NB4 (cell line): ENCODE results near the gene ING2.
"Not testable (repeated sequence)": the region's sequence is repeated elsewhere in the genome, so short reads cannot be mapped to it uniquely, and the experiment has no call there.

ENCODE experiments used
- DNase-seq: peaks from one replicate; pipeline ENCODE4 v3.0.0; 2010; ENCODE audit warnings: low read depth
- H3K4me3 ChIP-seq: one replicate; pipeline ENCODE4 v1.5.1; 2011; ENCODE audit warnings: mild to moderate bottlenecking, low read depth, low read length, moderate library complexity
- MYC ChIP-seq: IDR thresholded peaks from 2 replicates; pipeline ENCODE4 v1.6.1; 2011; ENCODE audit warnings: low read depth, low read length
- POLR2A ChIP-seq: IDR thresholded peaks from 2 replicates; pipeline ENCODE4 v1.6.1; 2011; ENCODE audit warnings: mild to moderate bottlenecking; ENCODE audit not compliant: insufficient read length; ENCODE audit errors: extremely low read depth
- TF ChIP-seq, protein P1 (sequence below): IDR thresholded peaks from 2 replicates; pipeline ENCODE4 v1.6.1; 2011; ENCODE audit warnings: low read depth, low read length
- TF ChIP-seq, protein P2 (sequence below): IDR thresholded peaks from one replicate; pipeline ENCODE4 v1.5.1; 2012; ENCODE audit warnings: low read depth, low read length

Gene ING2

DNA sequence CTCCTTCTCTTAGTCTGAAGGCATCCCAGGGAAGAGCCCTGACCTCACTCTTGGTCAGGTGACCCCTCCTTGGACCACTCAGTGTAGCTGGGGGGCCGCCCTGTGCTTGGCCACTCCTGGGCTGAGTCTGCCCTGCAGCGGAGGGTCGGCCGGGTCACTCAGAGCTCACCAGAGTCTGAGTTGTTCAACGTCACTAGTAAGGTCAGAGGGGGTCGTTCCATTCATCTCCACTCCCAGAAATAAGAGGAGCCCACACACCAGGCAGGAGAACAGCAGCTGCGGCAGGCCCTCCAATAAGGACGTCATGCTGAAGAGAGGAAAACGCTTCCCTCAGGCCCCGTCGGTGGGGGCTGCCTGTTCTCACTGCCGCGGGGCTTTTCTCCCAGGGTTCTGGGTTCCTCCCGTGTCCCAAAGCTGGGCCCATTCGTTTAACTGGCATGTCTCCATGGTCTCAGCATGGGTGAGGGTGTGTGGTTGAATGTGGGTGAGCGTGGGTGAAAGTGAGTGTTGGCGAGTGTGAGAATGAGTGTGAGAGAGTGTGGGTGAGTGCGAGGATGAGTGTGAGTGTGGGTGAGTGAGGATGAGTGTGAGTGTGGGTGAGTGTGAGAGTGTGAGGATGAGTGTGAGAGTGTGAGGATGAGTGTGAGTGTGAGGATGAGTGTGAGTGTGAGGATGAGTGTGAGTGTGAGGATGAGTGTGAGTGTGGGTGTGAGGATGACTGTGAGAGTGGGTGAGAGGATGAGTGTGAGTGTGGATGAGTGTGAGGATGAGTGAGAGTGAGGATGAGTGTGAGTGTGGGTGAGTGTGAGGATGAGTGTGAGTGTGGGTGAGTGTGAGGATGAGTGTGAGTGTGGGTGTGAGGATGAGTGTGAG is 47.7 kb downstream of the ING2 start:
- TF ChIP-seq POLR2A (no peak), MYC (no peak)
- TF ChIP-seq, protein P1, sequence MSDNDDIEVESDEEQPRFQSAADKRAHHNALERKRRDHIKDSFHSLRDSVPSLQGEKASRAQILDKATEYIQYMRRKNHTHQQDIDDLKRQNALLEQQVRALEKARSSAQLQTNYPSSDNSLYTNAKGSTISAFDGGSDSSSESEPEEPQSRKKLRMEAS = no peak
- H3K4me3 ChIP-seq = no peak overlapping the region

DNA sequence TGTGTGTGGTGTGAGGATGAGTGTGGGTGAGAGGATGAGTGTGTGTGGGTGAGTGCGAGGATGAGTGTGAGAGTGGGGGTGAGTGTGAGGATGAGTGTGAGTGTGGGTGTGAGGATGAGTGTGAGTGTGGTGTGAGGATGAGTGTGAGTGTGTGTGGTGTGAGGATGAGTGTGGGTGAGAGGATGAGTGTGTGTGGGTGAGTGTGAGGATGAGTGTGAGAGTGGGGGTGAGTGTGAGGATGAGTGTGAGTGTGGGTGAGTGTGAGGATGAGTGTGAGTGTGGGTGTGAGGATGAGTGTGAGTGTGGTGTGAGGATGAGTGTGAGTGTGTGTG is 48.3 kb downstream of the ING2 start:
- H3K4me3 ChIP-seq, DNase-seq: not testable (repeated sequence)

More for the DNA sequence above, 47.7 kb downstream of the ING2 start:
- DNase-seq = no peak

DNA sequence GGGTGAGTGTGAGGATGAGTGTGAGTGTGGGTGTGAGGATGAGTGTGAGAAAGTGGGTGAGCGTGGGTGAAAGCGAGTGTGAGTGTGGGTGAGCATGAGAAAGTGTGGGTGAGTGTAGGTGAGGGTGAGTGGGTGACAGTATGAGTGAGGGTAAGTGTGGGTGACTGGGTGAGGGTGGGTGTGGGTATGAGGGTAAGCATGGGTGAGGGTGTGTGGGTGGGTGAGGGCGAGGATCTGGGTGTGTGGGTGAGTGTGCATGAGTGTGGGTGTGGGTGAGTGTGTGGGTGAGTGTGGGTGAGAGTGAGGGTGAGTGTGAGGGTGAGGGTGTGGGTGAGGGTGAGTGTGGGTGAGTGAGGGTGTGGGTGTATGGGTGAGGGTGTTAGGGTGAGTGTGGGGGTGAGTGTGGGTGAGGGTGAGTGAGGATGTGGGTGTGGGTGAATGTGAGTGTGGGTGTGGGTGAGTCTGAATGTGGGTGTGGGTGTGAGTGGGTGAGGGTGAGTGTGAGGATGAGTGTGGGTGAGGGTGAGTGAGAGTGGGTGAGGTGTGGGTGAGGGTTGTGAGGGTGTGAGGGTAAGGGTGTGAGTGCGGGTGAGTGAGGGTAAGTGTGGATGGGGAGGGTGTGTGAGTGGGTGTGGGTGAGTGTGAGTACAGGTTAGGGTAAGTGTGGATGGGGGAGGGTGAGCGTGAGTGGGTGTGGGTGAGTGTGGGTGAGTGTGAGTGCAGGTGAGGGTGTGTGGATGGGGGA is 48.9 kb downstream of the ING2 start:
- no peak overlapping the region for H3K4me3 ChIP-seq
- TF ChIP-seq, protein P2, sequence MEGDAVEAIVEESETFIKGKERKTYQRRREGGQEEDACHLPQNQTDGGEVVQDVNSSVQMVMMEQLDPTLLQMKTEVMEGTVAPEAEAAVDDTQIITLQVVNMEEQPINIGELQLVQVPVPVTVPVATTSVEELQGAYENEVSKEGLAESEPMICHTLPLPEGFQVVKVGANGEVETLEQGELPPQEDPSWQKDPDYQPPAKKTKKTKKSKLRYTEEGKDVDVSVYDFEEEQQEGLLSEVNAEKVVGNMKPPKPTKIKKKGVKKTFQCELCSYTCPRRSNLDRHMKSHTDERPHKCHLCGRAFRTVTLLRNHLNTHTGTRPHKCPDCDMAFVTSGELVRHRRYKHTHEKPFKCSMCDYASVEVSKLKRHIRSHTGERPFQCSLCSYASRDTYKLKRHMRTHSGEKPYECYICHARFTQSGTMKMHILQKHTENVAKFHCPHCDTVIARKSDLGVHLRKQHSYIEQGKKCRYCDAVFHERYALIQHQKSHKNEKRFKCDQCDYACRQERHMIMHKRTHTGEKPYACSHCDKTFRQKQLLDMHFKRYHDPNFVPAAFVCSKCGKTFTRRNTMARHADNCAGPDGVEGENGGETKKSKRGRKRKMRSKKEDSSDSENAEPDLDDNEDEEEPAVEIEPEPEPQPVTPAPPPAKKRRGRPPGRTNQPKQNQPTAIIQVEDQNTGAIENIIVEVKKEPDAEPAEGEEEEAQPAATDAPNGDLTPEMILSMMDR = no peak
- TF ChIP-seq MYC = no peak
- TF ChIP-seq POLR2A = no peak
- TF ChIP-seq, protein P1 = no peak
- DNase-seq = no peak

DNA sequence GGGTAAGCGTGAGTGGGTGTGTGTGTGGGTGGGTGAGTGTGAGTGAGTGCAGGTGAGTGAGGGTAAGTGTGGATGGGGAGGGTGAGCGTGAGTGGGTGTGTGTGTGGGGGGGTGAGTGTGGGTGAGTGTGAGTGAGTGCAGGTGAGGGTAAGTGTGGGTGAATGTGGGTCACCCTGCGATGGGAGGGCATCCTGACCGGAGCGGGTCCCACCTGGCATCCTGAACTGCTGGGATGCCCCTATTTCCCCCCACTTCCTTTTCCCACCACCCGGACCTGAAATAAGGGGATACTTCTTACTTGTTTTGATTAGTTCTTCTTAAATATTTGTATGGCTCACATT is 49.5 kb downstream of the ING2 start:
- DNase-seq = no peak
- TF ChIP-seq, protein P2 = no peak
- TF ChIP-seq, protein P1 = no peak
- TF ChIP-seq MYC = no peak
- no peak for TF ChIP-seq POLR2A
- no peak overlapping the region for H3K4me3 ChIP-seq

DNA sequence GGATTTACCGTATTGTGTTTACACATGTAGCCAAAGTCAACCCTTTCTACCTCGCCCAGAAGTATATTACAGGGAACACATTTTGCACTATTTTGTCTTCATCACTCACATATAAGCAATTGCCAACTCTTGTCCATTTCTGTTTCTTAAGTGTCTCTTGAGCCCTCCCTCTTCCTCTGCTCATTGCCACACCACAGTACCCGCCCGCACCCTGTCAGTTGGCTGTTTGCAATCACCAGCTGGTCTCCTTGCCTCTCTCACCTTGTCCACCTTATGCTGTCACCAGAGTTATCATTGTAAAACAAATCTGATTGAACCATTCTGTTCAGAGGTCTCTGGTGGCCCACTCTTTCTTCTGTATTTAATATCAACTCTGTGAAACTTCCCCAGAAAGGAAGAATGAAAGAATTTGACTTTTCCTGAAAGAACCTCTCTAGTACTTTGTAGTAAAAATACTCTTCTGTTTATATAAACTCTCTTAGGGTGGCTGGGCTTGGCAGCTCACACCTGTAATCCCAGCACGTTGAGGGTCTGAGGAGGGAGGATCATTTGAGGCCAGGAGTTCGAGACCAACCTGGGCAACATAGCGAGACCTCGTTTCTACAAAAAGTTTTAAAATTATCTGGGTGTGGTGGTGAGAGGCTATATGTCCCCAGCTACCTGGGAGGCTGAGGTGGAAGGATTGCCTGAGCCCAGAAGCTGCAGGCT is 50.2 kb downstream of the ING2 start:
- TF ChIP-seq, protein P2 = no peak
- no peak for TF ChIP-seq MYC
- TF ChIP-seq POLR2A = no peak
- H3K4me3 ChIP-seq = no peak overlapping the region
- DNase-seq = peak; percentile 37

DNA sequence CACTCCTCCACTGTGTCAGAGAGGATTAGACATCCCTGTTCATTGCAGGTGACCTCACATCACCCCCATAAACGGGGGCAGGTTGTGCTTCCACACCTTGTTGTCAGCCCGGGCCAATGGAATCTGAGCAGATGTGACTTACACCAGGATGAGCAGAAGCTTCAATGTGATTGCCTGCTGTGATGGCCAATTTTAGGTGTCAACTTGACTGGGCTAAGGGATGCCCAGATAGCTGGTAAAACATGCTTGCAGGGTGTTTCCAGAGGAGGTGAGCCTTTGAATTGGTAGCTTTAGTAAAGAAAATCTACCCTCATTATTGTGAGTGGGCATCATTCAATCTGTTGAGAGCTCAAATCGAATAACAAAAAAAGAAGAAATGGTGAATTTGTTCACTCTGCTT is 52.1 kb downstream of the ING2 start:
- no peak overlapping the region for H3K4me3 ChIP-seq
- DNase-seq = no peak
- TF ChIP-seq, protein P1 = no peak
- no peak for TF ChIP-seq MYC
- no peak for TF ChIP-seq POLR2A
- TF ChIP-seq, protein P2 = no peak
